GM18520 (cell line): ENCODE results near the gene TRIM73.
"Not testable (repeated sequence)": the region's sequence is repeated elsewhere in the genome, so short reads cannot be mapped to it uniquely, and the experiment has no call there.

ENCODE experiments used
- ATAC-seq: cut with Tn5 transposase; IDR thresholded peaks from one replicate; pipeline ENCODE4 v1.9.1; 2021; ENCODE audit not compliant: unreplicated experiment

Gene TRIM73

GRCh38 chr7:75395329-75395728 is at the start of gene TRIM73:
TRIM73 (plus strand) TSS chr7:75395629; CDS start chr7:75398934, 3,305 bp downstream.
- not testable (repeated sequence) for ATAC-seq

GRCh38 chr7:75358671-75359541 is 36.5 kb upstream of the TRIM73 start:
- ATAC-seq: not testable (repeated sequence)

DNA sequence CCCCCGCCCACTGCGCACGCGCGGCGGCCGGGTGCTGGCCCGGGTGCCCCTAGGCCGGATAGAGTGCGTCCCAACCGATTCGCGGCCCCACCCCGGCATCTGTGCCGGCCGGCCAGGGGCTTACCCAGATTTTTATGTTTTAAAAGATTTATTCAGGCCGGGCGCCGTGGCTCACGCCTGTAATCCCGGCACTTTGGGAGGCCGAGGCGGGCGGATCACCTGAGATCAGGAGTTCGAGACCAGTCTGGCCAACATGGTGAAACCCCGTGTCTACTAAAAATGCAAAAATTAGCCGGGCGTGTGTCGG is 35.9 kb upstream of the TRIM73 start:
- not testable (repeated sequence) for ATAC-seq

GRCh38 chr7:75364079-75364478 is 31.4 kb upstream of the TRIM73 start:
- ATAC-seq: not testable (repeated sequence)

DNA sequence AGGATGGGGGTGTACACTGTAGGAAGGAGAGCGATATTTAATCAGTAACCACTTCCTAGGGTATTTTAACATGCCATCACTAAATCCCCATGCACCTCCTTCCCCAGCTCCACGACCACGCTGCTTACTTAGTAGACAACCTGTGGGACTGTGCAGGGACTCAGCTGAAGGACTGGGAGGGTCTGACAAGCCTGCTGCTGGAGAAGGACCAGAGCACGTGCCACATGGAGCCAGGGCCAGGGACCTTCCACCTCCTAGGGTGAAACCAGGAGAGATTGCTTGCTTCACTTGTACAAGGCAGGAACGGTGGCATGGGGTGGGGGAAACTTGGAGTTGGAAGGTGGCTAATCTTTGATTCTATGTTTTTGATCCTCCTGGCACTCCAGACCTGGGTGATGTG is 28.8 kb upstream of the TRIM73 start:
- not testable (repeated sequence) for ATAC-seq

- ATAC-seq: not testable (repeated sequence)
These were observed 28.1 kb upstream of the TRIM73 start for GRCh38 chr7:75367313-75367712.

DNA sequence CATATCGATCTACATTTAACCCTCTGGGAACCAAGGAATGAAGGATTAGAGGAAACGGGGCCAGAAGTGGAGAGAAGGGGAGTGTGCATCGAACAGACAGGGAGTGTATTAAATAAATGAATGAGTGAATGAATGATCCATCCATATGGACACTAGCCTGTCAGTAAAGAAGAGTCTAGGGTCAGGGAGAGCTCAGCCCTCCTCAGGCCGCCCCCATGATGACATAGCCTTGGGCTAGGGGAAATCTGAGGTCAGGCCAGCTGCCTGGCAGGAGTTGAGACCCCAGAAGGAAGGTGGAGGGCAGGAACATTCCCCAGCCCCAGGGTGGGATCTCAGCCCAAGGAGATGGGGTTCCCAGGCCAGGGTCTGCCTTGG is 21.3 kb upstream of the TRIM73 start:
- not testable (repeated sequence) for ATAC-seq

DNA sequence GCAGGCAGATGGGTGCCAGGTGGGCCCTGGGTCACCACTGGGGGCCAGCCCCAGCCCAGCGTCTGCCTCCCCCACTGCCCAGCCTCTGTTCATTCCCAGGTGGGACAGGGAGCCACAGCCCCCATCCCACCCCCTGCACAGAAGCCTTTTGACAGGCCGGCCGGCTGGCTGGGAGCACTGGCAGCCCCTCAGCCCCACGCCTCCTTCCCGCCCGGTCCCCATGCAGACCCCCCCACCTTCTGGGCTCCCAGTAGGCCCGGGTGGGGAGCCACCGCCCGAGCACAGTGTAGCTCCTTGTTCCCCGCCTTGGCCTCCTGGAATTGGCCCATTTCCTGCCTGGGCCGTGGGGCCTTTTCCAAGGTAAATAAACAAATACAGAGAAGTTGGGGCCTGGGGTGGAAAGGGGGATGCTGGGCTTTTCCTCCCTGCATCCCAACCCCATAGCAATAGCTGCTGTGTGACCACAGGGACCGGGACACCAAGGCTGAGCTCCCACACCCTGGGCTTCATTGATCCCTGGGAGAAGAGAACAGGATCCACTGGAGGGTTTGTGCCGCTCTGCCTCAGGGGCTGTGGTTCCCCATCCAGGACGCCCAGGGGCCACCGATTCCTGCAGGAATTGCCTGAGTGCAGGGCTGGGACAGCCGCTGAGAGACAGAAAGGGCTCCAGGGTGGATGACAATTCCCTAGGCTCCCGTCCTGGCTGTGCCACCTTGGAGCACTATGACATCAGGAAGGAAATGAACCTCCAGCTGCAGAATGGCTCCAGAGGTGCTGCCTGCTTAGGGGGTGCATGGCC is 20.7 kb upstream of the TRIM73 start:
- not testable (repeated sequence) for ATAC-seq

GRCh38 chr7:75393194-75393593 is 2.2 kb upstream of the TRIM73 start:
- ATAC-seq: not testable (repeated sequence)

- not testable (repeated sequence) for ATAC-seq
These were observed 2.4 kb downstream of the TRIM73 start for GRCh38 chr7:75397865-75398264.

DNA sequence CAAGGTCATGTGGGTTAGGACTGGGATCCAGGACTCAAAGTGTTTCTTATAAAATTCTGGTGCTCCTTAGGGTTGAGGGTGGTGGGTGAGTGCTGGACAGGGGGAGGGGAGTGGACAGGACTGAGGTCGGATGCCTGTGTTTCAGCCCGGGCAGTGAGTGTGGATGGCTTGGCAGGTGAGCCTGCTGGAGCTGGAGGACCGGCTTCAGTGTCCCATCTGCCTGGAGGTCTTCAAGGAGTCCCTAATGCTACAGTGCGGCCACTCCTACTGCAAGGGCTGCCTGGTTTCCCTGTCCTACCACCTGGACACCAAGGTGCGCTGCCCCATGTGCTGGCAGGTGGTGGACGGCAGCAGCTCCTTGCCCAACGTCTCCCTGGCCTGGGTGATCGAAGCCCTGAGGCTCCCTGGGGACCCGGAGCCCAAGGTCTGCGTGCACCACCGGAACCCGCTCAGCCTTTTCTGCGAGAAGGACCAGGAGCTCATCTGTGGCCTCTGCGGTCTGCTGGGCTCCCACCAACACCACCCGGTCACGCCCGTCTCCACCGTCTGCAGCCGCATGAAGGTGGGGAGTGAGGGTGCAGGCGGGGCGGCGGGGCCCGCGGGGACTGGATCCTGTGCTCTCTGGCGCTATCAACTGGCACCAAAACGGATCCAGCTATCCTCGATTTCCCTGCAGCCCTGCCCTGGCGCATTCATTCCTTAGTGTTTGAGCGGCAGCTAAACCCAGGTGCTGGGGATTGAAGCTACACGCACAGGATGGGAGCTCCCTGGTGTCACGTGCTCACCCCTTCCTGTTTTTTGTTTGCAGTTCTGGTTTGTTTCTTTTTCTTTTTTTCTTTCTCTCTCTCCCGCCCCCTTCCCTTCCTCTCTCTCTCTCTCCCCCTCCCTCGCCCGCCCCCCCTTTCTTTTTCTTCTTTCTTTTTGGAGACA is 3.6 kb downstream of the TRIM73 start:
- not testable (repeated sequence) for ATAC-seq

- not testable (repeated sequence) for ATAC-seq
These were observed 5.1 kb downstream of the TRIM73 start for GRCh38 chr7:75400575-75400974.

DNA sequence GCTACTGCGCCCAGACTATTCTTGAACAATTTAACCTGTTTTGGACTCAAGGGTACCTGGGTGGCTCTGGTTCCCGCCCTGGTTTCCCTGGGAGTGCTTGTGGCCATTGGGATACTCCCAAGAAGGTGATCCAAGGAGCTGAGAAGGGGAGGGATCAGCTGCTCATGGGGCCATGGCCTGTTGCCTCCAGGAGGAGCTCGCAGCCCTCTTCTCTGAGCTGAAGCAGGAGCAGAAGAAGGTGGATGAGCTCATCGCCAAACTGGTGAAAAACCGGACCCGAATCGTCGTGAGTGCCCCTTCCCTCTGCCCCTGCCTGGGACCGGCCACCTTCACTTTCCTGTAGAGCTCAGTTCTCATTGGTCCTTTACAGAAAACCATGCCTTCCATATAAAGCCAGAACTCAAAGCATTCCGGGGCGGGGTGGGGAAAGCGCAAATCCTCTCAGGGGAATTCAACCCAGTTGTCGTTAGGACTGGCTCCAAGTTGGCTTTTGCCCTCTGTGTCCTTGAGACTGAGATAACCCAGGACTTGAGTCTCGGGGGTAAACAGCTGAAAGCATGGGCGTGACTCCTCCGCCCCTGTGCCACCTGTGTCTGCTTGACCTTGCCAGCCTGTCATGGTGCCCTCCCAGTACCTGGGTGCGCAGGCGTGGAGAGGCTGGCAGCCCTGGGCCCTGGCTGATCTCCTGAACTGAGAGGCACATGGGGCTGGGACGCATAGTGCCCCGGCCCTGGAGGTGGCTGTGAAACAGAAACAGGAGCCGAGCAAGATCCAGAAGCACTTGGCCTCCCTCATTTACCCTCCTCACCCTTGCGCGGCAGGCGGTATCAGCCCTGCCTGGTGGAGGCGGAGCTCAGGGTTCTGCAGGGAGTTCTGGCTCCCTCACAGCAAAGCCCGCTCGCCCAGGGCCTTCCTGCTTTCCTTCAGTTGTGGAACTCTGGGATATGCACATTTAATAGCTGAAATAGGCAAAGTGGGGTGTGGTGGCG is 8.3 kb downstream of the TRIM73 start:
- not testable (repeated sequence) for ATAC-seq

DNA sequence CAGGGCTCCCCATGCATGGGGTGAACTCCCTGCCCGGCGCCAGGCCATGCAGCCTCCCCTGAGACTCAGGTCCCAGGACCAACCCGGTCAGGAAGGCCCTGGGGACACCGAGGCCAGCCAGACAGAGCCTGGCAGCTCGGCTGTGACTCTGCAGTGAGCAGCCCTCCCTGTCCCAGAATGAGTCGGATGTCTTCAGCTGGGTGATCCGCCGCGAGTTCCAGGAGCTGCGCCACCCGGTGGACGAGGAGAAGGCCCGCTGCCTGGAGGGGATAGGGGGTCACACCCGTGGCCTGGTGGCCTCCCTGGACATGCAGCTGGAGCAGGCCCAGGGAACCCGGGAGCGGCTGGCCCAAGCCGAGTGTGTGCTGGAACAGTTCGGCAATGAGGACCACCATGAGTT is 9.2 kb downstream of the TRIM73 start:
- ATAC-seq: not testable (repeated sequence)

GRCh38 chr7:75409880-75410822 is 14.7 kb downstream of the TRIM73 start:
- ATAC-seq: peak; percentile 87

GRCh38 chr7:75410823-75411173 is 15.4 kb downstream of the TRIM73 start:
- not testable (repeated sequence) for ATAC-seq

DNA sequence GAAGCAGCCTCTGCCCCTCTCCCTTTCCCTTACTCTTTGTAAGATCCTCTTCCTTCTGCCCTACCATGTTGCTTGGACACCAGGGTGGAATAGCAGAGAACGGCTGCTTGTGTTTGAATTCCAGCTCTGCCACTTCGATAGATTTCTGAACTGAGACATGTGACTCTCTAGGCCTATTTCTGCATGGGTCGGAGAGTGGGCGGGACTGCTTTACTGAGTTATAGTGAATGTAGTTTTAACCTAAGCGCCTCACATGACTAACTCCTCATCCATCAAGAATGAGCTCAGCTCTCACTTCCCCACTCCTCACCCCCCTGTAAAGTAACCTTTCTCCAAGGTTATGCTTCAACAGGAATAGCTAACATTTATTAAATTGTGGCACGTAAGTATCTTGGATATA is 18.8 kb downstream of the TRIM73 start:
- not testable (repeated sequence) for ATAC-seq

- ATAC-seq: not testable (repeated sequence)
These were observed 19.4 kb downstream of the TRIM73 start for GRCh38 chr7:75414708-75415427.
